HG03039 (cell line): Measurements from ENCODE around the gene NT5DC1.

ENCODE experiments used
- ATAC-seq: cut with Tn5 transposase; IDR thresholded peaks from one replicate; pipeline ENCODE4 v1.9.1; 2021; ENCODE audit warnings: mild to moderate bottlenecking, moderate library complexity; ENCODE audit not compliant: unreplicated experiment

The NT5DC1 gene

GRCh38 chr6:116133453-116133852, 32.8 kb downstream of the NT5DC1 start:
- no peak for ATAC-seq

- no peak for ATAC-seq
Observed at GRCh38 chr6:116136373-116136772, 35.7 kb downstream of the NT5DC1 start.

- ATAC-seq = no peak
Observed at GRCh38 chr6:116136933-116137340, 36.3 kb downstream of the NT5DC1 start.

- no peak for ATAC-seq
Observed at GRCh38 chr6:116139917-116140316, 39.3 kb downstream of the NT5DC1 start.

GRCh38 chr6:116144605-116145004, 44.0 kb downstream of the NT5DC1 start:
- no peak for ATAC-seq

- no peak for ATAC-seq
Observed at GRCh38 chr6:116145803-116146675, 45.4 kb downstream of the NT5DC1 start.

- no peak for ATAC-seq
Observed at GRCh38 chr6:116152620-116153019, 52.0 kb downstream of the NT5DC1 start.

GRCh38 chr6:116154887-116155286, 54.2 kb downstream of the NT5DC1 start:
- ATAC-seq = no peak

GRCh38 chr6:116156405-116157326, 56.0 kb downstream of the NT5DC1 start:
- no peak for ATAC-seq

- no peak for ATAC-seq
Observed at GRCh38 chr6:116157391-116157790, 56.7 kb downstream of the NT5DC1 start.

GRCh38 chr6:116158641-116159040, 58.0 kb downstream of the NT5DC1 start:
- ATAC-seq = no peak

- ATAC-seq = no peak
Observed at GRCh38 chr6:116159782-116160524, 59.3 kb downstream of the NT5DC1 start.

- no peak for ATAC-seq
Observed at GRCh38 chr6:116165596-116165995, 64.9 kb downstream of the NT5DC1 start.

- no peak for ATAC-seq
Observed at GRCh38 chr6:116166369-116166768, 65.7 kb downstream of the NT5DC1 start.

GRCh38 chr6:116168148-116168547, 67.5 kb downstream of the NT5DC1 start:
- no peak for ATAC-seq

GRCh38 chr6:116169880-116170279, 69.2 kb downstream of the NT5DC1 start:
- no peak for ATAC-seq

GRCh38 chr6:116170358-116171057, 69.9 kb downstream of the NT5DC1 start:
- no peak for ATAC-seq

- ATAC-seq = no peak
Observed at GRCh38 chr6:116173928-116174327, 73.3 kb downstream of the NT5DC1 start.

- ATAC-seq = no peak
Observed at GRCh38 chr6:116175344-116175743, 74.7 kb downstream of the NT5DC1 start.

GRCh38 chr6:116176596-116176995, 75.9 kb downstream of the NT5DC1 start:
- no peak for ATAC-seq
